ENCODE measurements around the gene RAPGEF1.

DNA sequence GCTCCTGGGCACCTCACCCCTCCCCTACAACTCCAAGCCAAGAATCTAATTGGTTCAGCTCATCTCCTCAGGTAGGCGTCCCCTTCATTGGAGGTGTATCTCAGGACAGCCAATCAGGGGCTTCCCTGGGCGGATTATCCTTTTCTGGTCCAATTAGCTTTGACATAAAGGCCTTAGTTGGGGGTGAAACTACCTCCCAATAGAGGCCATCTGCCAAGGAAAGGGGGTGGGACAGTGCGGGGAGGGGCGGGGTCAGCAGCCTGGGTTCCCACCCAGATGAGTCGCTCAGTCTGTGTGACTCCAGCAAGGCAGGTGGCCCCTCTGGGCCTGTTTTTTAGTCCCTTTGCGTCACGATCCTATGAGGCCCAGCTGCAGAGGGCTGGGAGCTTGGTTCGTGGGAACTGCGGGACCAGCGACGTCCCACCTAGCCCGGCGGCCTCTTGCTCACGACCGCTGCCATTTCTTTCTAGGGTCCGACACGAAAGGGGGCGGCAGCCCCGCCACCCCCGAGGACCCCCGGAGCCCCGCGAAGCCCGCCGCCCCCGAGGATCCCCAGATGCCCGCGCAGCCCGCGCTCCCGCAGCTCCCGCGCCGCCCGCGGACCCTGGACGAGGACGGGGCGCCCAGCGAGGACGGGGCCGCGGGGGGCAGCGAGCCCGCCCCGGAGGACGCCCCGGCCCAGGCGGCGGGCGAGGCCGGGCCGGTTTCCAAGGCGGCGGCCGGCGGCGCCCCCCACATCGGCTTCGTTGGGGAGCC, 185.6 kb downstream of the RAPGEF1 start:
- no peak for TF ChIP-seq EZH2 (optimal IDR thresholded peaks at IDR 0.05; ENCODE audit: low read depth, low read length)
- TF ChIP-seq, protein P1, sequence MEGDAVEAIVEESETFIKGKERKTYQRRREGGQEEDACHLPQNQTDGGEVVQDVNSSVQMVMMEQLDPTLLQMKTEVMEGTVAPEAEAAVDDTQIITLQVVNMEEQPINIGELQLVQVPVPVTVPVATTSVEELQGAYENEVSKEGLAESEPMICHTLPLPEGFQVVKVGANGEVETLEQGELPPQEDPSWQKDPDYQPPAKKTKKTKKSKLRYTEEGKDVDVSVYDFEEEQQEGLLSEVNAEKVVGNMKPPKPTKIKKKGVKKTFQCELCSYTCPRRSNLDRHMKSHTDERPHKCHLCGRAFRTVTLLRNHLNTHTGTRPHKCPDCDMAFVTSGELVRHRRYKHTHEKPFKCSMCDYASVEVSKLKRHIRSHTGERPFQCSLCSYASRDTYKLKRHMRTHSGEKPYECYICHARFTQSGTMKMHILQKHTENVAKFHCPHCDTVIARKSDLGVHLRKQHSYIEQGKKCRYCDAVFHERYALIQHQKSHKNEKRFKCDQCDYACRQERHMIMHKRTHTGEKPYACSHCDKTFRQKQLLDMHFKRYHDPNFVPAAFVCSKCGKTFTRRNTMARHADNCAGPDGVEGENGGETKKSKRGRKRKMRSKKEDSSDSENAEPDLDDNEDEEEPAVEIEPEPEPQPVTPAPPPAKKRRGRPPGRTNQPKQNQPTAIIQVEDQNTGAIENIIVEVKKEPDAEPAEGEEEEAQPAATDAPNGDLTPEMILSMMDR (IDR thresholded peaks at IDR 0.05; ENCODE audit: low read length) = no peak
- no peak for TF ChIP-seq EZH2phosphoT487 (IDR thresholded peaks at IDR 0.05; ENCODE audit: low read length)
